Mesenteric fat pad (tissue), 1 donor: ENCODE data around the gene CYTH3. TPM values are rescaled to one million over a fixed set of nuclear protein-coding genes. Genes with fewer than 3 reads are reported as not detected.
A peak's percentile ranks its signal among the peaks of the same experiment; 100 is the strongest.
"Not testable (repeated sequence)": the region's sequence is repeated elsewhere in the genome, so short reads cannot be mapped to it uniquely, and the experiment has no call there.

ENCODE experiments used
- DNase-seq: peaks from one replicate; pipeline ENCODE4 v3.0.0-alpha.2; 2020; ENCODE audit warnings: low spot score
- long read RNA-seq: library from polyadenylated mRNA; unstranded; transcript quantifications from one replicate; pipeline ENCODE4 v2.0.0, GENCODE V29; 2020
- total RNA-seq: library from RNA; stranded (reverse); fragmentation: NEBNext Ultra II Directional; extraction: Animal tissue kit (Norgen Biotek cat#: 25700); gene quantifications from one replicate; pipeline ENCODE4 v1.2.1, GENCODE V29; 2021
- donor health status: DM: yes; HTN: yes; CAD: no.

The CYTH3 gene
- total RNA-seq: 36.1 TPM
- long read RNA-seq, full-length matches to known transcripts: 4 of 52 reads
- long read RNA-seq, partial matches to known transcripts: 13 of 52 reads
- long read RNA-seq, other reads (novel, unspliced or antisense): 35 of 52 reads

GRCh38 chr7:6272481-6273323, at the start of gene CYTH3:
TSS of gene CYTH3 (minus strand) at chr7:6272624. CDS start at chr7:6272507, 117 bp downstream.
- peak; percentile 95 for DNase-seq

GRCh38 chr7:6320791-6321190, 48.4 kb upstream of the CYTH3 start:
- no peak for DNase-seq

GRCh38 chr7:6317797-6318438, 45.5 kb upstream of the CYTH3 start:
- DNase-seq: no peak

- no peak for DNase-seq
Observed at GRCh38 chr7:6316226-6316625, 43.8 kb upstream of the CYTH3 start.

GRCh38 chr7:6315746-6316145, 43.3 kb upstream of the CYTH3 start:
- no peak for DNase-seq

- no peak for DNase-seq
Observed at GRCh38 chr7:6310271-6310993, 38.0 kb upstream of the CYTH3 start.

- DNase-seq: no peak
Observed at GRCh38 chr7:6307762-6308161, 35.3 kb upstream of the CYTH3 start.

GRCh38 chr7:6306471-6306870, 34.0 kb upstream of the CYTH3 start:
- no peak for DNase-seq

GRCh38 chr7:6305330-6305729, 32.9 kb upstream of the CYTH3 start:
- DNase-seq: no peak

- DNase-seq: not testable (repeated sequence)
Observed at GRCh38 chr7:6301446-6301845, 29.0 kb upstream of the CYTH3 start.

GRCh38 chr7:6299774-6300173, 27.4 kb upstream of the CYTH3 start:
- DNase-seq: no peak

GRCh38 chr7:6294839-6295238, 22.4 kb upstream of the CYTH3 start:
- DNase-seq: no peak

GRCh38 chr7:6293202-6293601, 20.8 kb upstream of the CYTH3 start:
- DNase-seq: no peak

- DNase-seq: not testable (repeated sequence)
Observed at GRCh38 chr7:6291941-6292340, 19.5 kb upstream of the CYTH3 start.

GRCh38 chr7:6291531-6291930, 19.1 kb upstream of the CYTH3 start:
- DNase-seq: no peak

- DNase-seq: no peak
Observed at GRCh38 chr7:6290319-6290741, 17.9 kb upstream of the CYTH3 start.

GRCh38 chr7:6288270-6288860, 15.9 kb upstream of the CYTH3 start:
- DNase-seq: no peak

GRCh38 chr7:6286486-6286885, 14.1 kb upstream of the CYTH3 start:
- DNase-seq: no peak

GRCh38 chr7:6284461-6285360, 12.3 kb upstream of the CYTH3 start:
- no peak for DNase-seq

- no peak for DNase-seq
Observed at GRCh38 chr7:6284055-6284400, 11.6 kb upstream of the CYTH3 start.
